ENCODE measurements around the gene ZRANB3. TPM values are rescaled to one million over a fixed set of nuclear protein-coding genes. Genes with fewer than 3 reads are reported as not detected.

Gene ZRANB3
- total and polyA plus RNA-seq, 10 of the 15 experiments (the other 5 are each of a cell fraction or from before 2014, with no cell fraction given), result 5.6 to 11.4 (median 9.9) TPM

- ATAC-seq (no peak), DNase-seq (ENCODE audit: low read depth, low spot score) (no peak), FAIRE-seq (no peak)
- no peak overlapping the region for H3K27ac ChIP-seq (ENCODE audit: control insufficient read depth, insufficient read depth)
- ChIA-PET POLR2A (interaction anchor here (0.6 kb wide), 1 partner anchor 48 kb away, joined by 3 read pairs; no protein-coding TSS in a partner anchor), RAD21 (ENCODE audit: unreplicated experiment) (no interaction called here), SMC1A (ENCODE audit: uncharacterized antibody, unreplicated experiment) (no interaction called here), CTCF (interaction anchor here (0.6 to 1.0 kb wide), 2 partner anchors 433 to 519 kb away, joined by 3 read pairs; no protein-coding TSS in a partner anchor)
- H3K9ac ChIP-seq (ENCODE audit: control insufficient read depth, insufficient read depth, low read length), result no peak overlapping the region
- H3K9me3 ChIP-seq (replicated peaks; ENCODE audit: control insufficient read depth, insufficient read depth, low read length), result no peaks in the 10 kb centered on the region
- WGBS (ENCODE audit: insufficient coverage, insufficient replicate concordance, low lambda C conversion rate, missing lambda C conversion rate), result 29% methylated on average over 2 of the region's 2 CpGs
- no peak overlapping the region for H3K4me3 ChIP-seq
- no peak for TF ChIP-seq NBN (IDR thresholded peaks at IDR 0.05)
- TF ChIP-seq BCLAF1 (IDR thresholded peaks at IDR 0.05), result no peak
- TF ChIP-seq STAT3 (IDR thresholded peaks at IDR 0.05; ENCODE audit: low read depth, low read length), result no peak
- no peak for TF ChIP-seq SIN3A (IDR thresholded peaks at IDR 0.05; ENCODE audit: low read depth, low read length)
- TF ChIP-seq E2F8 (IDR thresholded peaks at IDR 0.05; ENCODE audit: low read depth, partially characterized antibody), result no peak
- TF ChIP-seq JUNB (IDR thresholded peaks at IDR 0.05), result no peak
- TF ChIP-seq GABPA (IDR thresholded peaks at IDR 0.05; ENCODE audit: low read depth), result no peak
- BruUV-seq (replicated peaks), result no TSS peak
- no peak overlapping the region for H3K4me2 ChIP-seq (ENCODE audit: control insufficient read depth, insufficient read depth)
- no peaks in the 10 kb centered on the region for H3K4me1 ChIP-seq (ENCODE audit: control insufficient read depth, insufficient read depth, low read length)
- no peaks in the 10 kb centered on the region for H3K36me3 ChIP-seq (ENCODE audit: control insufficient read depth in 2 of 2, insufficient read depth in 2 of 2, low read length in 1 of 2)
- H4K20me1 ChIP-seq (ENCODE audit: control insufficient read depth, insufficient read depth), result no peaks in the 10 kb centered on the region
- in situ Hi-C loops (cut with MboI), result no loop called here
- H3K27me3 ChIP-seq (replicated peaks in 1 of 2; ENCODE audit: control insufficient read depth in 2 of 2, insufficient read depth in 2 of 2, low read length in 1 of 2), result no peaks in the 10 kb centered on the region
- no peak overlapping the region for H2AFZ ChIP-seq (ENCODE audit: control insufficient read depth, low read depth, low read length)
- no peaks in the 10 kb centered on the region for H3K79me2 ChIP-seq (ENCODE audit: control insufficient read depth, insufficient read depth, low read length)
- intact Hi-C loops (cut with micrococcal nuclease; ENCODE audit: unreplicated experiment), result no loop called here
Observed at GRCh38 chr2:135276525-135276924, 254.5 kb downstream of the ZRANB3 start.

Measured in GM12878 (cell line).